Measurements from ENCODE around the gene ZRANB3.

GRCh38 chr2:135570884-135571283, 39.9 kb upstream of the ZRANB3 start:
- no peak for TF ChIP-seq POLR2A (IDR thresholded peaks at IDR 0.05)
- no peak for TF ChIP-seq CTCF (IDR thresholded peaks at IDR 0.05)
